ENCODE data around the gene CDK3. TPM values are rescaled to one million over a fixed set of nuclear protein-coding genes. Genes with fewer than 3 reads are reported as not detected.

Gene CDK3
- total RNA-seq, 1 experiment from 2014 or later: 11.9 TPM

- CTCF ChIA-PET: interaction anchor here (0.6 to 0.9 kb wide), 4 partner anchors 10 to 61 kb away, joined by 3 to 5 read pairs (median 4); no protein-coding TSS in a partner anchor
- Histone ChIP-seq H3K36me3 (ENCODE audit: control insufficient read depth, insufficient read depth, low read length) (no peaks in the 10 kb centered on the region), H3K27ac (ENCODE audit: low read length) (no peak overlapping the region), H3K9me3 (ENCODE audit: control insufficient read depth, insufficient read depth, low read depth, low read length) (no peaks in the 10 kb centered on the region), H3K4me1 (ENCODE audit: control insufficient read depth, insufficient read depth, low read length) (0 out of 2 replicates have a peak, but pooled peaks cover 3% of the 10 kb centered on the region), H3K4me3 (ENCODE audit: low read depth in 2 of 2, low read length in 2 of 2) (no peak overlapping the region), H3K27me3 (ENCODE audit: control insufficient read depth, insufficient read depth, low read length) (no peaks in the 10 kb centered on the region)
- DNase-seq (ENCODE audit: low read depth, low spot score) (no peak), ATAC-seq (no peak)
- POLR2A ChIA-PET: interaction anchor here (0.6 kb wide), 1 partner anchor 82 kb away, joined by 3 read pairs; no protein-coding TSS in a partner anchor
- TF ChIP-seq POLR2AphosphoS5 (IDR thresholded peaks at IDR 0.05; ENCODE audit: low read depth, low read length) (no peak), SIN3A (IDR thresholded peaks at IDR 0.05; ENCODE audit: borderline replicate concordance, insufficient read depth, low read depth, low read length) (no peak), TCF7L2 (IDR thresholded peaks at IDR 0.05; ENCODE audit: low read depth, low read length) (no peak), CTCF (IDR thresholded peaks at IDR 0.05) (no peak)
- TF ChIP-seq, protein P1, sequence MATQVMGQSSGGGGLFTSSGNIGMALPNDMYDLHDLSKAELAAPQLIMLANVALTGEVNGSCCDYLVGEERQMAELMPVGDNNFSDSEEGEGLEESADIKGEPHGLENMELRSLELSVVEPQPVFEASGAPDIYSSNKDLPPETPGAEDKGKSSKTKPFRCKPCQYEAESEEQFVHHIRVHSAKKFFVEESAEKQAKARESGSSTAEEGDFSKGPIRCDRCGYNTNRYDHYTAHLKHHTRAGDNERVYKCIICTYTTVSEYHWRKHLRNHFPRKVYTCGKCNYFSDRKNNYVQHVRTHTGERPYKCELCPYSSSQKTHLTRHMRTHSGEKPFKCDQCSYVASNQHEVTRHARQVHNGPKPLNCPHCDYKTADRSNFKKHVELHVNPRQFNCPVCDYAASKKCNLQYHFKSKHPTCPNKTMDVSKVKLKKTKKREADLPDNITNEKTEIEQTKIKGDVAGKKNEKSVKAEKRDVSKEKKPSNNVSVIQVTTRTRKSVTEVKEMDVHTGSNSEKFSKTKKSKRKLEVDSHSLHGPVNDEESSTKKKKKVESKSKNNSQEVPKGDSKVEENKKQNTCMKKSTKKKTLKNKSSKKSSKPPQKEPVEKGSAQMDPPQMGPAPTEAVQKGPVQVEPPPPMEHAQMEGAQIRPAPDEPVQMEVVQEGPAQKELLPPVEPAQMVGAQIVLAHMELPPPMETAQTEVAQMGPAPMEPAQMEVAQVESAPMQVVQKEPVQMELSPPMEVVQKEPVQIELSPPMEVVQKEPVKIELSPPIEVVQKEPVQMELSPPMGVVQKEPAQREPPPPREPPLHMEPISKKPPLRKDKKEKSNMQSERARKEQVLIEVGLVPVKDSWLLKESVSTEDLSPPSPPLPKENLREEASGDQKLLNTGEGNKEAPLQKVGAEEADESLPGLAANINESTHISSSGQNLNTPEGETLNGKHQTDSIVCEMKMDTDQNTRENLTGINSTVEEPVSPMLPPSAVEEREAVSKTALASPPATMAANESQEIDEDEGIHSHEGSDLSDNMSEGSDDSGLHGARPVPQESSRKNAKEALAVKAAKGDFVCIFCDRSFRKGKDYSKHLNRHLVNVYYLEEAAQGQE (IDR thresholded peaks at IDR 0.05; ENCODE audit: insufficient read depth in 1 of 2, low read depth in 2 of 2, low read length in 1 of 2): no peak
- no TSS peak for BruUV-seq (replicated peaks)
- in situ Hi-C loops (cut with HindIII; ENCODE audit: low pct_unique_long_range_greater_than_20kb, low sequenced_read_pairs): no loop called here
- intact Hi-C loops (cut with micrococcal nuclease; ENCODE audit: unreplicated experiment): no loop called here
Measured at GRCh38 chr17:75998327-75998795, 2.3 kb upstream of the CDK3 start.

GRCh38 chr17:76000016-76000754, 470 bp upstream of the CDK3 start:
- H3K27ac ChIP-seq (ENCODE audit: low read length): no peak overlapping the region
- BruUV-seq (replicated peaks): no TSS peak
- CTCF ChIA-PET: interaction anchor here (0.7 to 1.6 kb wide), 5 partner anchors 10 to 182 kb away, joined by 3 to 8 read pairs (median 3); partner anchors contain the start of gene MRPL38

More at GRCh38 chr17:76000016-76000754, 470 bp upstream of the CDK3 start:
- DNase-seq (ENCODE audit: low read depth, low spot score) (no peak), ATAC-seq (peak; percentile 61)
- peaks cover 11% of the 10 kb centered on the region for H3K4me1 ChIP-seq (ENCODE audit: control insufficient read depth, insufficient read depth, low read length)
- no peaks in the 10 kb centered on the region for H3K27me3 ChIP-seq (ENCODE audit: control insufficient read depth, insufficient read depth, low read length)
- no peak overlapping the region for H3K4me3 ChIP-seq (ENCODE audit: low read depth in 2 of 2, low read length in 2 of 2)
- H3K9me3 ChIP-seq (ENCODE audit: control insufficient read depth, insufficient read depth, low read depth, low read length): no peaks in the 10 kb centered on the region
- TF ChIP-seq, protein P1 (IDR thresholded peaks at IDR 0.05; ENCODE audit: insufficient read depth in 1 of 2, low read depth in 2 of 2, low read length in 1 of 2): no peak
- TF ChIP-seq TCF7L2 (IDR thresholded peaks at IDR 0.05; ENCODE audit: low read depth, low read length) (no peak), SIN3A (IDR thresholded peaks at IDR 0.05; ENCODE audit: borderline replicate concordance, insufficient read depth, low read depth, low read length) (no peak), POLR2AphosphoS5 (IDR thresholded peaks at IDR 0.05; ENCODE audit: low read depth, low read length) (no peak), CTCF (IDR thresholded peaks at IDR 0.05) (peak; percentile 98)
- H3K36me3 ChIP-seq (ENCODE audit: control insufficient read depth, insufficient read depth, low read length): no peaks in the 10 kb centered on the region
- in situ Hi-C loops (cut with HindIII; ENCODE audit: low pct_unique_long_range_greater_than_20kb, low sequenced_read_pairs): no loop called here
- POLR2A ChIA-PET: interaction anchor here (1.2 kb wide), 1 partner anchor 20 kb away, joined by 3 read pairs; no protein-coding TSS in a partner anchor
- intact Hi-C loops (cut with micrococcal nuclease; ENCODE audit: unreplicated experiment): loop anchor here (5.0 kb wide), 1 partner anchor 93 kb away; no protein-coding TSS in a partner anchor
